HG03457 (cell line): ENCODE measurements around the gene TNK1.

ENCODE experiments used
- ATAC-seq: cut with Tn5 transposase; IDR thresholded peaks from one replicate; pipeline ENCODE4 v1.9.1; 2021; ENCODE audit warnings: moderate number of reproducible peaks; ENCODE audit not compliant: unreplicated experiment

TNK1 gene

GRCh38 chr17:7408863-7409262 is 28.0 kb downstream of the TNK1 start:
- no peak for ATAC-seq

- no peak for ATAC-seq
Observed at GRCh38 chr17:7409716-7410115, 28.8 kb downstream of the TNK1 start.

- ATAC-seq, result no peak
Observed at GRCh38 chr17:7410634-7411426, 29.9 kb downstream of the TNK1 start.

- ATAC-seq, result no peak
Observed at GRCh38 chr17:7411427-7411750, 30.5 kb downstream of the TNK1 start.

- ATAC-seq, result no peak
Observed at GRCh38 chr17:7413346-7413985, 32.6 kb downstream of the TNK1 start.

- ATAC-seq, result no peak
Observed at GRCh38 chr17:7414837-7415236, 33.9 kb downstream of the TNK1 start.

GRCh38 chr17:7415784-7416183 is 34.9 kb downstream of the TNK1 start:
- no peak for ATAC-seq

- ATAC-seq, result no peak
Observed at GRCh38 chr17:7416323-7416722, 35.4 kb downstream of the TNK1 start.

- ATAC-seq, result no peak
Observed at GRCh38 chr17:7417056-7417655, 36.3 kb downstream of the TNK1 start.

GRCh38 chr17:7418472-7419152 is 37.7 kb downstream of the TNK1 start:
- ATAC-seq, result no peak

GRCh38 chr17:7419819-7420610 is 39.1 kb downstream of the TNK1 start, which contains the start of gene SPEM1:
TSS of gene SPEM1 (plus strand) at chr17:7420324. CDS start at chr17:7420385, 61 bp downstream.
- ATAC-seq, result no peak

GRCh38 chr17:7421186-7421585 is 40.3 kb downstream of the TNK1 start:
- no peak for ATAC-seq

- no peak for ATAC-seq
Observed at GRCh38 chr17:7423679-7424078, 42.8 kb downstream of the TNK1 start.

GRCh38 chr17:7425316-7425715 is 44.4 kb downstream of the TNK1 start, which contains the start of gene SPEM2:
TSS of gene SPEM2 (plus strand) at chr17:7425616. CDS start at chr17:7425689, 73 bp downstream.
- no peak for ATAC-seq

- ATAC-seq, result no peak
Observed at GRCh38 chr17:7425756-7426155, 44.9 kb downstream of the TNK1 start.

GRCh38 chr17:7426203-7426863 is 45.4 kb downstream of the TNK1 start:
- no peak for ATAC-seq

- no peak for ATAC-seq
Observed at GRCh38 chr17:7426896-7427489, 46.1 kb downstream of the TNK1 start.

- no peak for ATAC-seq
Observed at GRCh38 chr17:7427549-7427948, 46.7 kb downstream of the TNK1 start.

GRCh38 chr17:7428557-7428956 is 47.7 kb downstream of the TNK1 start, which contains the start of gene SPEM3:
TSS of gene SPEM3 (plus strand) at chr17:7428857. CDS start at chr17:7428903, 46 bp downstream.
- ATAC-seq, result no peak

GRCh38 chr17:7429722-7430121 is 48.8 kb downstream of the TNK1 start:
- no peak for ATAC-seq
